DND-41 (cell line): ENCODE measurements around the gene NPR3.

Experiments
- ATAC-seq: fragments of 200-7000 bp; cut with Tn5 transposase; 3 replicates; pipeline ENCODE4 v1.9.1; 2021; ENCODE audit warnings: low read depth; ENCODE audit not compliant: insufficient read depth
- DNase-seq: peaks from one replicate; pipeline ENCODE4 v3.0.0-alpha.2; 2020
- H2AFZ ChIP-seq: 2 replicates; pipeline ENCODE4 v1.6.0; 2012; ENCODE audit warnings: low read depth, low read length
- H3K27ac ChIP-seq: 2 replicates; pipeline ENCODE4 v1.5.1; 2012; ENCODE audit warnings: low read length, inconsistent platforms
- H3K27me3 ChIP-seq: fragments of 200-600 bp; sonication (generic); 2 replicates; pipeline ENCODE4 v1.6.0; 2012; ENCODE audit warnings: low read length, mild to moderate bottlenecking, inconsistent platforms; ENCODE audit not compliant: insufficient read depth, poor library complexity
- H3K36me3 ChIP-seq: 2 replicates; pipeline ENCODE4 v1.5.1; 2012; ENCODE audit warnings: low read length, inconsistent platforms; ENCODE audit not compliant: insufficient read depth
- H3K4me1 ChIP-seq: 2 replicates; pipeline ENCODE4 v1.5.1; 2012; ENCODE audit warnings: mild to moderate bottlenecking, low read length; ENCODE audit not compliant: insufficient read depth
- H3K4me2 ChIP-seq: 2 replicates; pipeline ENCODE4 v1.6.0; 2012; ENCODE audit warnings: mild to moderate bottlenecking, moderate library complexity, low read length, inconsistent platforms; ENCODE audit not compliant: insufficient read depth
- H3K4me3 ChIP-seq, 2 experiments: fragments of 200-600 bp in 1 of 2; shearing (Covaris generic) in 1 of 2; 2 replicates each; pipeline ENCODE4 v1.5.1; 2012 to 2016; ENCODE audit warnings: inconsistent platforms in 2 of 2, low read length in 2 of 2, mild to moderate bottlenecking in 2 of 2, low read depth in 1 of 2, moderate library complexity in 1 of 2
- H3K79me2 ChIP-seq: 2 replicates; pipeline ENCODE4 v1.6.0; 2012; ENCODE audit warnings: low read length, inconsistent platforms; ENCODE audit not compliant: insufficient read depth
- H3K9ac ChIP-seq: 2 replicates; pipeline ENCODE4 v1.6.0; 2012; ENCODE audit warnings: low read depth, mild to moderate bottlenecking, inconsistent platforms, low read length, moderate library complexity
- H3K9me3 ChIP-seq: 2 replicates; pipeline ENCODE4 v1.5.1; 2012; ENCODE audit warnings: low read length, moderate library complexity, mild to moderate bottlenecking, inconsistent platforms; ENCODE audit not compliant: insufficient read depth, severe bottlenecking
- H4K20me1 ChIP-seq: 2 replicates; pipeline ENCODE4 v1.6.0; 2012; ENCODE audit warnings: low read length; ENCODE audit not compliant: insufficient read depth
- EZH2 ChIP-seq: IDR thresholded peaks from 3 replicates; pipeline ENCODE4 v1.6.1; 2012; ENCODE audit warnings: borderline replicate concordance, low read depth, mild to moderate bottlenecking, moderate library complexity, low read length, inconsistent platforms; ENCODE audit not compliant: severe bottlenecking
- TF ChIP-seq, protein P1 (sequence below): IDR thresholded peaks from 2 replicates; pipeline ENCODE4 v1.5.1; 2012; ENCODE audit warnings: borderline replicate concordance, low read length, moderate library complexity, mild to moderate bottlenecking; ENCODE audit not compliant: poor library complexity, severe bottlenecking; ENCODE audit errors: extremely low read depth

NPR3 gene

DNA sequence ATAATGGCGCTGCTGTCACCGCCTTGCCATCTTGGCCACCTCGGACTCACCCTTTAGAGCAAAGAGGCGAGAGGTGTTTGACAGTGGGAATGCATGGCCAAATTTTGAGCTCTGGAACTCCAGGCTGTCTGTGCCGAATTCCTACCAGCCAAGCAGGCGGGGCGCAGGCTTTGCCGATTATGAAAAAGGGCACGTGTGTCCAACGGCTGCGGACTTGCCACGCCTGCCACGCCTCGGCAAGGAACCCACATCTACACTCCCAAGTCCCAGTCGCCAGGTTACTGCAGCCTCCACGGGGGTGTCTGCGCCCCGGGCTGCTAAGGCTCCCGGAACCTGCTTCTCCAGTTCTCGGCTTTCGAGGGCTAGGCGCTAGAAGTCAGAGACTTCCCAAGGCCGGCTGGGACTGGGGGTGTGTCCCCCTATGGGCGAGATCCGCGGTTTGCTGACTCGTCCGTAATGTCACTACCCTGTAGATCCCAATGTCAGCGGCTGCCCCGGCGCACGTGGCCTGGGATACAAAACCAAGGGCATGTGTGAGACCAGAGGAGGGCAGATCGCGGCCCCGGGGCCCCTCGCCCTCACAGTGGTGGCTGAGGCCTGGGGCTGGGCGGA lies 2.8 kb downstream of the NPR3 start:
- Histone ChIP-seq H3K4me2 (no peak overlapping the region), H3K27me3 (no peaks in the 10 kb centered on the region), H3K27ac (no peak overlapping the region), H4K20me1 (no peaks in the 10 kb centered on the region), H3K9ac (no peak overlapping the region), H3K4me1 (no peaks in the 10 kb centered on the region), H3K9me3 (peaks cover 4% of the 10 kb centered on the region), H2AFZ (no peak overlapping the region), H3K4me3 (no peak overlapping the region), H3K36me3 (no peaks in the 10 kb centered on the region), H3K79me2 (no peaks in the 10 kb centered on the region)
- TF ChIP-seq, protein P1, sequence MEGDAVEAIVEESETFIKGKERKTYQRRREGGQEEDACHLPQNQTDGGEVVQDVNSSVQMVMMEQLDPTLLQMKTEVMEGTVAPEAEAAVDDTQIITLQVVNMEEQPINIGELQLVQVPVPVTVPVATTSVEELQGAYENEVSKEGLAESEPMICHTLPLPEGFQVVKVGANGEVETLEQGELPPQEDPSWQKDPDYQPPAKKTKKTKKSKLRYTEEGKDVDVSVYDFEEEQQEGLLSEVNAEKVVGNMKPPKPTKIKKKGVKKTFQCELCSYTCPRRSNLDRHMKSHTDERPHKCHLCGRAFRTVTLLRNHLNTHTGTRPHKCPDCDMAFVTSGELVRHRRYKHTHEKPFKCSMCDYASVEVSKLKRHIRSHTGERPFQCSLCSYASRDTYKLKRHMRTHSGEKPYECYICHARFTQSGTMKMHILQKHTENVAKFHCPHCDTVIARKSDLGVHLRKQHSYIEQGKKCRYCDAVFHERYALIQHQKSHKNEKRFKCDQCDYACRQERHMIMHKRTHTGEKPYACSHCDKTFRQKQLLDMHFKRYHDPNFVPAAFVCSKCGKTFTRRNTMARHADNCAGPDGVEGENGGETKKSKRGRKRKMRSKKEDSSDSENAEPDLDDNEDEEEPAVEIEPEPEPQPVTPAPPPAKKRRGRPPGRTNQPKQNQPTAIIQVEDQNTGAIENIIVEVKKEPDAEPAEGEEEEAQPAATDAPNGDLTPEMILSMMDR = no peak
- TF ChIP-seq EZH2 = no peak
- ATAC-seq = no peak
- DNase-seq = no peak

- H4K20me1 ChIP-seq = no peaks in the 10 kb centered on the region
- no peaks in the 10 kb centered on the region for H3K27me3 ChIP-seq
- no peak overlapping the region for H3K9ac ChIP-seq
- H3K9me3 ChIP-seq = peaks cover 4% of the 10 kb centered on the region
- DNase-seq = no peak
- no peaks in the 10 kb centered on the region for H3K36me3 ChIP-seq
- H3K79me2 ChIP-seq = no peaks in the 10 kb centered on the region
- ATAC-seq = no peak
- no peak overlapping the region for H2AFZ ChIP-seq
- H3K4me1 ChIP-seq = no peaks in the 10 kb centered on the region
- H3K4me2 ChIP-seq = no peak overlapping the region
- no peak overlapping the region for H3K4me3 ChIP-seq
- TF ChIP-seq EZH2 = no peak
- TF ChIP-seq, protein P1 = no peak
- no peak overlapping the region for H3K27ac ChIP-seq
These were observed 3.7 kb downstream of the NPR3 start for GRCh38 chr5:32714836-32715235.

- no peak overlapping the region for H3K4me2 ChIP-seq
- H2AFZ ChIP-seq = no peak overlapping the region
- no peaks in the 10 kb centered on the region for H3K79me2 ChIP-seq
- no peak overlapping the region for H3K9ac ChIP-seq
- H4K20me1 ChIP-seq = no peaks in the 10 kb centered on the region
- H3K27ac ChIP-seq = no peak overlapping the region
- no peaks in the 10 kb centered on the region for H3K9me3 ChIP-seq
- H3K27me3 ChIP-seq = no peaks in the 10 kb centered on the region
- TF ChIP-seq EZH2 = no peak
- TF ChIP-seq, protein P1 = no peak
- DNase-seq = no peak
- H3K4me3 ChIP-seq = no peak overlapping the region
- no peaks in the 10 kb centered on the region for H3K4me1 ChIP-seq
- H3K36me3 ChIP-seq = no peaks in the 10 kb centered on the region
- no peak for ATAC-seq
These were observed 9.2 kb downstream of the NPR3 start for GRCh38 chr5:32720300-32720699.
